ENCODE data around the gene INTS6. TPM values are rescaled to one million over a fixed set of nuclear protein-coding genes. Genes with fewer than 3 reads are reported as not detected.

Gene INTS6, protein sequence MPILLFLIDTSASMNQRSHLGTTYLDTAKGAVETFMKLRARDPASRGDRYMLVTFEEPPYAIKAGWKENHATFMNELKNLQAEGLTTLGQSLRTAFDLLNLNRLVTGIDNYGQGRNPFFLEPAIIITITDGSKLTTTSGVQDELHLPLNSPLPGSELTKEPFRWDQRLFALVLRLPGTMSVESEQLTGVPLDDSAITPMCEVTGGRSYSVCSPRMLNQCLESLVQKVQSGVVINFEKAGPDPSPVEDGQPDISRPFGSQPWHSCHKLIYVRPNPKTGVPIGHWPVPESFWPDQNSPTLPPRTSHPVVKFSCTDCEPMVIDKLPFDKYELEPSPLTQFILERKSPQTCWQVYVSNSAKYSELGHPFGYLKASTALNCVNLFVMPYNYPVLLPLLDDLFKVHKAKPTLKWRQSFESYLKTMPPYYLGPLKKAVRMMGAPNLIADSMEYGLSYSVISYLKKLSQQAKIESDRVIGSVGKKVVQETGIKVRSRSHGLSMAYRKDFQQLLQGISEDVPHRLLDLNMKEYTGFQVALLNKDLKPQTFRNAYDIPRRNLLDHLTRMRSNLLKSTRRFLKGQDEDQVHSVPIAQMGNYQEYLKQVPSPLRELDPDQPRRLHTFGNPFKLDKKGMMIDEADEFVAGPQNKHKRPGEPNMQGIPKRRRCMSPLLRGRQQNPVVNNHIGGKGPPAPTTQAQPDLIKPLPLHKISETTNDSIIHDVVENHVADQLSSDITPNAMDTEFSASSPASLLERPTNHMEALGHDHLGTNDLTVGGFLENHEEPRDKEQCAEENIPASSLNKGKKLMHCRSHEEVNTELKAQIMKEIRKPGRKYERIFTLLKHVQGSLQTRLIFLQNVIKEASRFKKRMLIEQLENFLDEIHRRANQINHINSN
- 9.2 to 12.8 TPM (median 11.8 TPM) in 5 replicates for total RNA-seq (2022; extraction: Qiagen RNA extraction)

DNA sequence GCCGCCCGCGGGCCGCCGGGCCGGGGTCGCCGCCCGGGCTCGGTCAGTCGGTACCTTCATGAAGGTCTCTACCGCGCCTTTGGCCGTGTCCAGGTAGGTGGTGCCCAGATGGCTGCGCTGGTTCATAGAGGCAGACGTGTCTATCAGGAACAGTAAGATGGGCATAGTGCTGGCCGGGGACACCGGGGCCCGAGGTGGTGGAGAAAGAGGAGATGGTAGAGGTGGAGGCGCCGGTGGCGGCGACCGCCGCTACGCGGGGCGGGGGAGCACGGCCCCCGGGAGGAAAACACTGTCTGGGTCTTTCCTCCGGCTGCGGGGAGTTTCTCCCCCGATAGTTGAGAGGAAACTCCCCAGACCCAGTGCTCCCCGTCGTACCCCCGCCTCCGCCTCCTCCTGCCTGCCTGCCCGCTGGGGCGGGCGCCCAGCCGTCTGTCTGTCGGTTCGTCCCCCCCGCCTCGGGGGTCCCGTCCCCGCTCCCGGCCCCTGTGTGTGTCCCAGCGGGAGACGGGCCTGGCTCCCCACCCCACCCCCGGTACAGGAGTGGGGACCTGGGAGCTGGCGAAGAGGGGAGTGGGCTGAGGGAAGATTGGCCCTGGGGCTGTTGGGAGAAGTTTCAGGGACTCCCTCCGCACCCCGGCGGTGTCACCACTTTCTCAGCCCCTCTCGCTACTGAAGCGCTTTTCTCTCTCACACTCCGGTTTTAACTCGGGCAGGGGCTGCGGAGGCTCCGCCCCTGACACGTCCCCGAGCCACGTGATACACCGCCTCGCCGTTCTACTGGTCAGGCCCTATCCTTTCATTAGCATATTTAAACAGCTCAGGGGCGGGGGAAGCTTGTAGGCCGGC is at the start of gene INTS6:
TSS of gene INTS6 (minus strand) at position 676 of the 846 bp plus-strand sequence. CDS start at position 165, 511 bp downstream.

DNA sequence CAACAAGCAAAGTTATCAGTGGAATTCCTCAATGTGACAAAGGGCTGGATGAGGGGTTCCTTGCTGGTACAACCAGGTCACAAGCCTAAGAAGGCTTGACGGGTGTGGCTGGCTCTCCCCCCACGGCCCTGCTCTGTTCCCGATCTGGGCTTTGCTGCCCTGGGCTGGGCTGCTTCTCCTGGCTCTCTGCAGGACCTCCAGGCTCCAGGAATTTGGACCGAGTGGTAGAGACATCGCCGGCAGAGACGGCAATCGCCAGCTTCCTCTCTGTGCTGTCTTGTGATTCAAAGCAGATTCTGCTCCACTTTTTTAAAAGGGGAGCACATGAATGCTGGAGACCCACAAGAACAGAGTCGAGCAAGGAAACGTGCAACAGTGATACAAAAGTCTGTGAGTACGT is 113.5 kb downstream of the INTS6 start, which contains the start of gene SERPINE3:
TSS of gene SERPINE3 (plus strand) at position 338 of the 400 bp plus-strand sequence. CDS start 1,401 bp downstream, outside the sequence.

Other genes starting within 250 kb of the INTS6 start
- 1.3 to 2.7 TPM (median 2.4 TPM) in 5 replicates for gene FAM124A, start 230.6 kb downstream of the INTS6 start, total RNA-seq (2022; extraction: Qiagen RNA extraction)
- gene SERPINE3, start 113.3 kb downstream of the INTS6 start, total RNA-seq (2022; extraction: Qiagen RNA extraction) = not detected in 5 replicates
- 2.5 to 3.9 TPM (median 3.5 TPM) in 5 replicates for gene WDFY2, start 131.4 kb upstream of the INTS6 start, total RNA-seq (2022; extraction: Qiagen RNA extraction)